ENCODE results near the gene DPP4. TPM values are rescaled to one million over a fixed set of nuclear protein-coding genes. Genes with fewer than 3 reads are reported as not detected.

The DPP4 gene
- total RNA-seq, 2 experiments from 2014 or later = 122 to 126 TPM

GRCh38 chr2:162074928-162075688 lies 1.1 kb upstream of the DPP4 start:
- ChIA-PET CTCF (interaction anchor here (1.4 to 3.2 kb wide), 3 partner anchors 64 to 223 kb away, joined by 4 to 19 read pairs (median 10); no protein-coding TSS in a partner anchor), POLR2A (interaction anchor here (1.0 to 10.6 kb wide), 9 partner anchors 11 to 909 kb away, joined by 3 to 142 read pairs (median 23); partner anchors contain the start of gene PSMD14)
- peaks cover 37% of the 10 kb centered on the region for H3K4me1 Mint-ChIP-seq
- peak overlapping the region; percentile 73 for H3K27ac Mint-ChIP-seq
- peak overlapping the region; percentile 36 for H3K4me3 Mint-ChIP-seq
- no peaks in the 10 kb centered on the region for H3K27me3 Mint-ChIP-seq
- H3K36me3 Mint-ChIP-seq (ENCODE audit: low read depth) = peaks cover 73% of the 10 kb centered on the region
- DNase-seq = no peak
- peaks cover 30% of the 10 kb centered on the region for H3K9me3 Mint-ChIP-seq

GRCh38 chr2:162074632-162074895 lies 549 bp upstream of the DPP4 start:
- ChIA-PET POLR2A (interaction anchor here (0.6 to 10.6 kb wide), 13 partner anchors 10 to 908 kb away, joined by 3 to 142 read pairs (median 4); partner anchors contain the start of gene PSMD14), CTCF (interaction anchor here (0.8 to 3.4 kb wide), 7 partner anchors 9 to 128 kb away, joined by 3 to 22 read pairs (median 5); no protein-coding TSS in a partner anchor)
- H3K4me3 Mint-ChIP-seq = peak overlapping the region; percentile 96
- H3K27me3 Mint-ChIP-seq = no peaks in the 10 kb centered on the region
- H3K36me3 Mint-ChIP-seq (ENCODE audit: low read depth) = peaks cover 70% of the 10 kb centered on the region
- H3K27ac Mint-ChIP-seq = peak overlapping the region; percentile 73
- H3K9me3 Mint-ChIP-seq = peaks cover 25% of the 10 kb centered on the region
- no peak for DNase-seq
- H3K4me1 Mint-ChIP-seq = peaks cover 38% of the 10 kb centered on the region

GRCh38 chr2:162072976-162073887 lies 783 bp downstream of the DPP4 start:
- CTCF ChIA-PET = interaction anchor here (1.0 to 3.4 kb wide), 8 partner anchors 8 to 127 kb away, joined by 3 to 22 read pairs (median 6); no protein-coding TSS in a partner anchor
- peaks cover 67% of the 10 kb centered on the region for H3K36me3 Mint-ChIP-seq (ENCODE audit: low read depth)

GRCh38 chr2:162072181-162072702 lies 1.8 kb downstream of the DPP4 start:
- peaks cover 65% of the 10 kb centered on the region for H3K36me3 Mint-ChIP-seq (ENCODE audit: low read depth)
- peak overlapping the region; percentile 96 for H3K4me3 Mint-ChIP-seq
- POLR2A ChIA-PET = interaction anchor here (1.3 to 10.6 kb wide), 6 partner anchors 14 to 246 kb away, joined by 3 to 142 read pairs (median 44); partner anchors contain the start of gene IFIH1
- H3K4me1 Mint-ChIP-seq = peaks cover 57% of the 10 kb centered on the region
- H3K27ac Mint-ChIP-seq = peak overlapping the region; percentile 89
- H3K27me3 Mint-ChIP-seq = no peaks in the 10 kb centered on the region
- peaks cover 3% of the 10 kb centered on the region for H3K9me3 Mint-ChIP-seq
- CTCF ChIA-PET = interaction anchor here (2.1 to 3.4 kb wide), 3 partner anchors 13 to 79 kb away, joined by 9 to 22 read pairs (median 19); no protein-coding TSS in a partner anchor
- DNase-seq = no peak

More at GRCh38 chr2:162072976-162073887, 783 bp downstream of the DPP4 start:
- Mint-ChIP-seq H3K4me3 (peak overlapping the region; percentile 96), H3K27me3 (no peaks in the 10 kb centered on the region), H3K4me1 (peaks cover 48% of the 10 kb centered on the region), H3K27ac (peak overlapping the region; percentile 89), H3K9me3 (peaks cover 11% of the 10 kb centered on the region)
- POLR2A ChIA-PET = interaction anchor here (0.7 to 10.6 kb wide), 20 partner anchors 9 to 907 kb away, joined by 3 to 142 read pairs (median 4); partner anchors contain the start of genes IFIH1 and PSMD14
- peak; percentile 36 for DNase-seq

GRCh38 chr2:162071001-162071400 lies 3.0 kb downstream of the DPP4 start:
- Mint-ChIP-seq H3K36me3 (ENCODE audit: low read depth) (peaks cover 64% of the 10 kb centered on the region), H3K27ac (peak overlapping the region; percentile 53), H3K27me3 (no peaks in the 10 kb centered on the region)

GRCh38 chr2:162070228-162070936 lies 3.6 kb downstream of the DPP4 start:
- ChIA-PET POLR2A (interaction anchor here (0.8 to 10.6 kb wide), 5 partner anchors 12 to 249 kb away, joined by 3 to 142 read pairs (median 62); no protein-coding TSS in a partner anchor), CTCF (interaction anchor here (1.0 to 1.2 kb wide), 2 partner anchors 27 to 51 kb away, joined by 4 read pairs; no protein-coding TSS in a partner anchor)
- no peak overlapping the region for H3K27ac Mint-ChIP-seq
- peaks cover 64% of the 10 kb centered on the region for H3K4me1 Mint-ChIP-seq
- peak overlapping the region; percentile 96 for H3K4me3 Mint-ChIP-seq
- no peaks in the 10 kb centered on the region for H3K27me3 Mint-ChIP-seq
- H3K36me3 Mint-ChIP-seq (ENCODE audit: low read depth) = peaks cover 64% of the 10 kb centered on the region
- DNase-seq = no peak
- H3K9me3 Mint-ChIP-seq = no peaks in the 10 kb centered on the region

More at GRCh38 chr2:162071001-162071400, 3.0 kb downstream of the DPP4 start:
- Mint-ChIP-seq H3K9me3 (no peaks in the 10 kb centered on the region), H3K4me3 (peak overlapping the region; percentile 96), H3K4me1 (peaks cover 66% of the 10 kb centered on the region)
- DNase-seq = no peak
- CTCF ChIA-PET = interaction anchor here (1.0 to 1.2 kb wide), 2 partner anchors 28 to 51 kb away, joined by 4 read pairs; no protein-coding TSS in a partner anchor
- POLR2A ChIA-PET = interaction anchor here (0.8 to 10.6 kb wide), 5 partner anchors 13 to 248 kb away, joined by 3 to 142 read pairs (median 62); no protein-coding TSS in a partner anchor

GRCh38 chr2:162069267-162069903 lies 4.6 kb downstream of the DPP4 start:
- DNase-seq = no peak
- Mint-ChIP-seq H3K36me3 (ENCODE audit: low read depth) (peaks cover 69% of the 10 kb centered on the region), H3K27ac (no peak overlapping the region), H3K4me3 (peak overlapping the region; percentile 7), H3K27me3 (no peaks in the 10 kb centered on the region), H3K4me1 (peaks cover 64% of the 10 kb centered on the region), H3K9me3 (no peaks in the 10 kb centered on the region)
- CTCF ChIA-PET = no interaction called here
- POLR2A ChIA-PET = interaction anchor here (10.6 kb wide), 1 partner anchor 11 kb away, joined by 142 read pairs; no protein-coding TSS in a partner anchor

GRCh38 chr2:162067596-162067995 lies 6.4 kb downstream of the DPP4 start:
- no peaks in the 10 kb centered on the region for H3K27me3 Mint-ChIP-seq
- H3K36me3 Mint-ChIP-seq (ENCODE audit: low read depth) = peaks cover 79% of the 10 kb centered on the region
- no peak overlapping the region for H3K4me3 Mint-ChIP-seq
- H3K4me1 Mint-ChIP-seq = peaks cover 80% of the 10 kb centered on the region
- DNase-seq = no peak
- CTCF ChIA-PET = interaction anchor here (0.6 kb wide), 1 partner anchor 8 kb away, joined by 3 read pairs; no protein-coding TSS in a partner anchor
- H3K9me3 Mint-ChIP-seq = no peaks in the 10 kb centered on the region
- no peak overlapping the region for H3K27ac Mint-ChIP-seq
- POLR2A ChIA-PET = interaction anchor here (1.0 to 10.6 kb wide), 2 partner anchors 9 to 76 kb away, joined by 3 to 142 read pairs; no protein-coding TSS in a partner anchor

- H3K36me3 Mint-ChIP-seq (ENCODE audit: low read depth) = peaks cover 79% of the 10 kb centered on the region
- H3K4me1 Mint-ChIP-seq = peaks cover 79% of the 10 kb centered on the region
- POLR2A ChIA-PET = interaction anchor here (10.6 kb wide), 1 partner anchor 7 kb away, joined by 142 read pairs; no protein-coding TSS in a partner anchor
- CTCF ChIA-PET = interaction anchor here (1.0 kb wide), 1 partner anchor 8 kb away, joined by 3 read pairs; the partner anchor contains the start of gene DPP4
- no peaks in the 10 kb centered on the region for H3K9me3 Mint-ChIP-seq
- no peak for DNase-seq
- H3K4me3 Mint-ChIP-seq = no peak overlapping the region
- no peaks in the 10 kb centered on the region for H3K27me3 Mint-ChIP-seq
- no peak overlapping the region for H3K27ac Mint-ChIP-seq
These were observed 8.2 kb downstream of the DPP4 start for GRCh38 chr2:162065767-162066166.

- ChIA-PET POLR2A (interaction anchor here (0.6 to 2.1 kb wide), 7 partner anchors 9 to 111 kb away, joined by 3 to 23 read pairs (median 3); partner anchors contain the start of gene DPP4), CTCF (interaction anchor here (1.1 to 1.3 kb wide), 2 partner anchors 10 to 71 kb away, joined by 3 to 5 read pairs; partner anchors contain the start of gene DPP4)
- H3K36me3 Mint-ChIP-seq (ENCODE audit: low read depth) = peaks cover 68% of the 10 kb centered on the region
- no peak for DNase-seq
- H3K4me3 Mint-ChIP-seq = peak overlapping the region; percentile 54
- H3K27ac Mint-ChIP-seq = peak overlapping the region; percentile 71
- H3K4me1 Mint-ChIP-seq = peaks cover 84% of the 10 kb centered on the region
- no peaks in the 10 kb centered on the region for H3K9me3 Mint-ChIP-seq
- H3K27me3 Mint-ChIP-seq = no peaks in the 10 kb centered on the region
These were observed 10.1 kb downstream of the DPP4 start for GRCh38 chr2:162063899-162064298.

- DNase-seq = no peak
- Mint-ChIP-seq H3K9me3 (no peaks in the 10 kb centered on the region), H3K36me3 (ENCODE audit: low read depth) (peaks cover 66% of the 10 kb centered on the region), H3K27me3 (no peaks in the 10 kb centered on the region), H3K4me3 (peak overlapping the region; percentile 54), H3K27ac (peak overlapping the region; percentile 71), H3K4me1 (peaks cover 86% of the 10 kb centered on the region)
- ChIA-PET POLR2A (interaction anchor here (0.9 to 2.1 kb wide), 5 partner anchors 8 to 110 kb away, joined by 3 to 23 read pairs (median 3); partner anchors contain the start of gene DPP4), CTCF (interaction anchor here (1.3 kb wide), 1 partner anchor 11 kb away, joined by 3 read pairs; the partner anchor contains the start of gene DPP4)
These were observed 10.7 kb downstream of the DPP4 start for GRCh38 chr2:162063281-162063680.

Data from activated CD4-positive, alpha-beta memory T cell treated with anti-CD3 and anti-CD28 coated beads, Interleukin-2, amount 10 ng/mL, durations not matched to agents 7 days and 5 days (primary cell).